GM21423 (cell line): Measurements from ENCODE around the gene SPOP.
"Not testable (repeated sequence)": the region's sequence is repeated elsewhere in the genome, so short reads cannot be mapped to it uniquely, and the experiment has no call there.

ENCODE experiments used
- ATAC-seq: cut with Tn5 transposase; IDR thresholded peaks from one replicate; pipeline ENCODE4 v1.9.1; 2021; ENCODE audit warnings: mild to moderate bottlenecking, moderate library complexity; ENCODE audit not compliant: unreplicated experiment

The SPOP gene

GRCh38 chr17:49677933-49678847 is at the start of gene SPOP:
TSS of gene SPOP (minus strand) at chr17:49678097. CDS start at chr17:49622810, 55,287 bp downstream.
- peak; percentile 80 for ATAC-seq

DNA sequence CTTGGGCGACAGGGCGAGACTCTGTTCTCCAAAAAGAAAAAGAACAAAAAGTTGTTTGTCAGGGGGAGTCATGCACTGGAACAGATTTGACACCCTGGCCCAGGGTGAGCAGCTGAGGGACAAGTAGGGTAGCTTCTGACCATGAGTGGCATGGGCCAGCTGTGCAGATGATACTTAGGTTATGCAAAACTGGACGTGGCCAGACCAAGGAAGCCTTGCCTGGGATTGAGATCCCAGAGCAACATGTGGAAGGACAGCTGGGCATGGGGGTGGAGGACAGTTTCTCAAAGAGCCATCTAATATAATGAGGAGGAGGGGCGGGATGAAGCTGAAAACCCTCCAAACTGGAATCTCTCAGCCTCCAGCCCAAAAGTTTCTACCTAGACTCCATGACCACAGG is 49.5 kb upstream of the SPOP start:
- no peak for ATAC-seq

- no peak for ATAC-seq
Observed at GRCh38 chr17:49725452-49726130, 47.7 kb upstream of the SPOP start.

GRCh38 chr17:49724552-49724951 is 46.7 kb upstream of the SPOP start:
- ATAC-seq: not testable (repeated sequence)

- ATAC-seq: no peak
Observed at GRCh38 chr17:49723423-49723822, 45.5 kb upstream of the SPOP start.

DNA sequence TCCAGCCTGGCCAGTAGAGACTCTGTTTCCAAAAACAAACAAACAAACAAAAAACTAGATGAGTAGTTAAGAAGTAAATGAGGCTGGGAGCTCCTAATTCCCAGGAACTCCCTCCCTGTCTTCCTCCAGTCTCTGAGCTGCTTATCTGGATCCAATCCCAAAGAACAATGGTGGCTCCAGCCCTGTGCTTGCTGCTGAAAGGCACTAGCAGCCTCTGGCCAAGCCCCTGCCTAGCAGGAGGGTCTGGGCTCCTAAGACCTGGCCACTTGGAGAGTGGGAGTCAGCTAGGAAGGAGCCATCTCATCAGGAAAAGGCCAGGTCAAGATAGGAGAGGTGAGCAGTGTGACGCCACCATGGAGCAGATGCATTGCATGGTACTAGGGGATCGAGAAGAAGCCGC is 44.2 kb upstream of the SPOP start:
- ATAC-seq: no peak

DNA sequence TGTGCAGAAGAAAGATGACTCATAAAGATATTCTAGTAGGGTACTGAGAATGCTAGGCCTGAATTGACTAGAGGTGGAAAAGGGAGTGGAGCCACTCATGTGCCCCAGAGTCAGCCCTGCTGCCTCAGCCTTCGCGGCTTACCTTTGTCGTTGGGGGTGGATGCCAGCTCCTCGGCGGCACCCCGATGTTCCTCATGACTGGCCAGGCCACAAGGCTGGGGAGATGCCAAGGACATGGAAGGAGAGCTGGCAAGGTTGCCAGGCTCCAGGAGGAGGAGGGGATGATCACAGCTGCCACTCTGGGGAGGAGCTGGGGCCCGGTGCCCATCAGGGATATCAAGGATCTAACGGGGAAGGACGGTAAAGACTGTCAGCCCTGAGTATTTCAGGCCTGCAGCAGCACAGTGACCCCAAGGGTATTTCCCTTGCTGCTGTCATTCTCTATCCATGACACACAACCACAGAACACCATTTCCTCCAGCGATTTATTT is 39.5 kb upstream of the SPOP start:
- ATAC-seq: no peak

DNA sequence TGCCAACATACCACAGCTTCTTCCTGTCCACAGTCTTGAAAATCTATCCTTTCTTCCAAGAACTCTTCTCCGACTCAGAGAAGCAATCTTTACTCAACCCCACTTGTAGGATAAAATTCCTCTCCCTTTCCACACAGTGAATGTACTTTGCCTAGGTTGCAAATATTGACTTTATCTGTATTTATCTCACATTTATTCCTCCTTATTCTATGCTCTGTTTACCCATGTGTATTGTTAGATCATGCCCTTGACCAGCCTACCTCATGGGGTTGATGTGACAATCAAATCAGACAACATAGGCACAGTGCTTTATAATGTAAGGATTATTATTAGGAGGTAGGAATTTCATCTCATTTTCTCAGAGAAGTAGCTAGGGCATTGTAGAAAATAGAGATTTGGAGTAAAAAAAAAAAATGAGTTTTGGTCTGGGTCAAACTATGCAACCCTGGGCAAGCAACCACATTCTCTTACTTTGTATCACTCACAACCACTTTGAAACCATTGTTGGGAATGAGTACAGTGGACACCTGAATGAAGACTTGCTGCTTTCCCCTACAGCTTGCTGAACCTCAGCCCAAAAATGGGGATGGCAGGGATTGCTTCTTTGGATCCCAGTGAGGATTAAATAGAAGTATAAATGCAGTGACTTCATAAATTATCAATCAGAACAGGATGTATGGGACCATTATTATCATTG is 38.9 kb upstream of the SPOP start:
- no peak for ATAC-seq

GRCh38 chr17:49715717-49716279 is 37.9 kb upstream of the SPOP start:
- no peak for ATAC-seq

GRCh38 chr17:49715216-49715615 is 37.3 kb upstream of the SPOP start:
- ATAC-seq: no peak

GRCh38 chr17:49708515-49709183 is 30.8 kb upstream of the SPOP start:
- no peak for ATAC-seq

- ATAC-seq: peak; percentile 94
Observed at GRCh38 chr17:49707608-49708514, 30.0 kb upstream of the SPOP start, which contains the start of gene SLC35B1. TSS of gene SLC35B1 (minus strand) at chr17:49707964. CDS start at chr17:49707833, 131 bp downstream.

DNA sequence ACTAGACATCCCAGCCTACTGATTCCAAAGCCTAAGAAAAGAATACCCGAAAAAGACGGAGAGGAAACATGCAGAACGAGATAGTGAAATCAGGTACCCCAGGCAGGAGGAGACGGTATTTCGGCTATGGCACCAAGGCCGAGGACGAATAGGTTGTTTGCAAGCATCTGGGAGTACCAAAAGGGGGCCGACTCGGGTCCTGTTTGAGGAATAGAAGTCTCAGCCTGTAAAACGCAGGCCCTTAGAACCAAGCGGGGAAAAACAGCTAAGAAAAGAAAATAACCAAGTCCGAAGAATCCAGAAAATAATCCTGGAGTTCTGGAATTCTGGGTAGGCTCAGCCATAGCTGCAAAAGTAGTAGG is 29.3 kb upstream of the SPOP start:
- no peak for ATAC-seq

DNA sequence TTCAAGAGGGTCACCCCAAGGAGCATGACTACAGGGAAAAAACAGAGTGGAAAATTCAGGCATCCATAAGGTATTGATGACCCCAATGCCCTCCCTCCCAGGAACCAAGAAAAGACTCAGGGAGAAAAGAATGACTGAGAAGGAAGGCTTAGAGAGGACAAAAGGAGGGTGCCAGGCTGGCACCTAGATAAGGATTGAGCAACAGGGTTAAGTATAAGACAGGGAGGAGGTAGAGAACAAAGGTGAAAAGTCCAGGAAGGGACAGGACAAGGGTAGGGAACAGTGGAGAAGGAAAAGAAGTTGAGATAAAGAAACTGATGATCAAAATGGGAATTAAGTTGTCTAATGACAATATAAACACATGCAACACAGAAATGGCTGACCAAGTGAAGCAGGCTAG is 27.4 kb upstream of the SPOP start:
- no peak for ATAC-seq

DNA sequence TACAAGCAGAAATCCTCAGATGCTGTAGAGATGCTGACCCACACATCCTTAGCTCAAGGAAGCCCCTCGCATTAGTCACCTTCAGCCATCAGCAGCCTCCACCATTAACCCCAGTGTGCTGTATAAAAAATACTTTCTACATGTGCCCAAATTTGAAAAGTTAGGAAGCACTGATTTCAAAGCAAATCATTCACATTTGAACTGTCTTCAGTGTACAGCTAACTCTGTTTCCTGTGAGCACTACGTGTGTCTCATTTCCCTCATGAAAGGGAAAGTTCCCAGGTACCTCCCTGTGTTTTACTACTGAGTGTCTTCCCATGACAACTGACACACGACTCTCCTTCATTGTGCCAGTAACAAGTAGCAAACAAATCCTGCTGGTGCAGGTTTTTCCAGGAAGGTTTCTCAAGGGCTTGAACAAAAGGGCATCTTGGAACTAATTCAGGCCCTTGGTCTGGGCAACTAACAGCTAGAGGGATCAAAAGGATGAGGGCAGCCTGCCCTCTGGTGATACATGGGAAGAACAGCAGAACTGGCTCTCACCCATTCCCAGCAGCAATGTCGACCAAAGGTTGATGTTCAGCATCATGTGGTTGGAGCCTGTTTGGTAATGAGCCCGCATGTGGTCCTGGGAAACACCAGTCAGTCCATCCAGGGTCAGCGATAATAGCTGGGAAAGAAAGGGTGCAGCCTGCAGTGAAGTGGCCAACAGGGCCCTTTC is 25.8 kb upstream of the SPOP start:
- ATAC-seq: no peak

DNA sequence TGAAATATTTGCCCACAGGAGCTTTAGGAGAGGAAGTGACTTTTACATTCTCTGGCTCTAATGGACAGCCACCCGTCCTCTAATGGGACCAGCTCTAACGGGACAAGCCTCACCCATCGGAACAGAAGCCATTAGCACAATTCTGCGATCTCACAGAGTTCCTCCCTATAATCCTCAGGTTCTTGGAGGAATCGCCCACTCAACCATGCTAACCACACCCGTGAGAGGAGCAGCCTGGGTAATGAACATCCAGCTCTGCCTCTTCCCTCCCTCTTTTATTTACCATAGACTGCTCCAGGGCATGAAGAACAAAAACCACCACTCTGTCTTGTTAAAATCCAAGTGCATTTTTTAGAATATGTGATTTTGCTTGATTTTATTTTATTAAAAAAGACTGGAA is 23.1 kb upstream of the SPOP start:
- ATAC-seq: no peak

- ATAC-seq: no peak
Observed at GRCh38 chr17:49699966-49700575, 22.2 kb upstream of the SPOP start.

DNA sequence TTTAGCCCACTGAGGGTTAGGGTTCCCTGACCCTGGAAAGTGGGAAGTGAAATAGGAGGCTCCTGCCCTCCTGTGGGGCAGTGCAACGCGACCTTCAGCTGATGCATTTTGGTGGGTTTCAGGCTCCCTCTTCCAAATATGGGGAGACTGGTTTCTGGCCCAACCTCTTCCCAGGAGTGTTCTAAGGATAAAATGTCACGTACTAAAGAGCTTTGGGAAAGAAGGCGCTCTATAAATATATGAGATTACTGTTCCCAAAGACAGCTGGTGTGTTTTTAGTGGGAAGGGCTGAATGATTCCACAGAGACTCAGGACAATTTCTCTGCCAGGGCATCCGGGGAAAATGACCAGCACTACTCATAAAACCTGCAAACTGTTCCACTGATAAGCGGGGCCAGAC is 20.1 kb upstream of the SPOP start:
- ATAC-seq: no peak
